Glutamatergic neuron (in vitro differentiated cells): ENCODE data around the gene LCP2. TPM values are rescaled to one million over a fixed set of nuclear protein-coding genes. Genes with fewer than 3 reads are reported as not detected.

Experiments used
- DNase-seq: peaks from one replicate; pipeline ENCODE4 v3.0.0; 2022
- H3K27ac Mint-ChIP-seq: one replicate; pipeline ENCODE4 v1.8.0; 2020; ENCODE audit warnings: mild to moderate bottlenecking, mixed read lengths, inconsistent platforms; ENCODE audit not compliant: unreplicated experiment
- H3K27me3 Mint-ChIP-seq: one replicate; pipeline ENCODE4 v1.8.0; 2020; ENCODE audit warnings: mild to moderate bottlenecking, moderate library complexity, mixed read lengths, inconsistent platforms; ENCODE audit not compliant: unreplicated experiment
- H3K36me3 Mint-ChIP-seq: one replicate; pipeline ENCODE4 v1.8.0; 2020; ENCODE audit warnings: mild to moderate bottlenecking, mixed read lengths, inconsistent platforms; ENCODE audit not compliant: unreplicated experiment
- H3K4me1 Mint-ChIP-seq: one replicate; pipeline ENCODE4 v1.8.0; 2020; ENCODE audit warnings: mild to moderate bottlenecking, low read depth, mixed read lengths, inconsistent platforms; ENCODE audit not compliant: unreplicated experiment
- H3K4me3 Mint-ChIP-seq: one replicate; pipeline ENCODE4 v1.8.0; 2020; ENCODE audit warnings: mild to moderate bottlenecking, mixed read lengths, inconsistent platforms; ENCODE audit not compliant: unreplicated experiment
- H3K9me3 Mint-ChIP-seq: one replicate; pipeline ENCODE4 v1.8.0; 2020; ENCODE audit warnings: mild to moderate bottlenecking, moderate library complexity, mixed read lengths, inconsistent platforms; ENCODE audit not compliant: unreplicated experiment
- CTCF ChIP-seq: fragments of 200-600 bp; sonication (generic); IDR thresholded peaks from one replicate; pipeline ENCODE4 v1.5.0; 2021; ENCODE audit not compliant: partially characterized antibody, unreplicated experiment
- total RNA-seq: library from RNA; stranded (reverse); fragmentation: NEBNext Ultra II Directional; extraction: Animal tissue kit (Norgen Biotek cat#: 25700); gene quantifications from one replicate; pipeline ENCODE4 v1.2.1, GENCODE V29; 2021; ENCODE audit not compliant: unreplicated experiment

LCP2 gene
- total RNA-seq, 1 donor from 2014 or later = not detected

- no peak for TF ChIP-seq CTCF
- H3K4me3 Mint-ChIP-seq = no peak overlapping the region
- no peak for DNase-seq
- no peak overlapping the region for H3K27ac Mint-ChIP-seq
- H3K27me3 Mint-ChIP-seq = no peaks in the 10 kb centered on the region
- no peaks in the 10 kb centered on the region for H3K9me3 Mint-ChIP-seq
- peaks cover 3% of the 10 kb centered on the region for H3K36me3 Mint-ChIP-seq
- peaks cover 5% of the 10 kb centered on the region for H3K4me1 Mint-ChIP-seq
These were observed 19.9 kb upstream of the LCP2 start for GRCh38 chr5:170317499-170317898.

GRCh38 chr5:170316937-170317336 is 19.4 kb upstream of the LCP2 start:
- no peak for DNase-seq
- no peak overlapping the region for H3K4me3 Mint-ChIP-seq
- H3K36me3 Mint-ChIP-seq = peaks cover 3% of the 10 kb centered on the region
- no peaks in the 10 kb centered on the region for H3K9me3 Mint-ChIP-seq
- H3K27ac Mint-ChIP-seq = no peak overlapping the region
- H3K27me3 Mint-ChIP-seq = no peaks in the 10 kb centered on the region
- H3K4me1 Mint-ChIP-seq = peaks cover 5% of the 10 kb centered on the region
- no peak for TF ChIP-seq CTCF

- TF ChIP-seq CTCF = no peak
- H3K9me3 Mint-ChIP-seq = no peaks in the 10 kb centered on the region
- H3K27ac Mint-ChIP-seq = no peak overlapping the region
- no peak overlapping the region for H3K4me3 Mint-ChIP-seq
- peaks cover 5% of the 10 kb centered on the region for H3K4me1 Mint-ChIP-seq
- no peaks in the 10 kb centered on the region for H3K27me3 Mint-ChIP-seq
- peak; percentile 30 for DNase-seq
- no peaks in the 10 kb centered on the region for H3K36me3 Mint-ChIP-seq
These were observed 17.6 kb upstream of the LCP2 start for GRCh38 chr5:170315154-170315553.

- TF ChIP-seq CTCF = no peak
- H3K9me3 Mint-ChIP-seq = peaks cover 2% of the 10 kb centered on the region
- H3K36me3 Mint-ChIP-seq = no peaks in the 10 kb centered on the region
- H3K27ac Mint-ChIP-seq = no peak overlapping the region
- no peak overlapping the region for H3K4me3 Mint-ChIP-seq
- H3K27me3 Mint-ChIP-seq = no peaks in the 10 kb centered on the region
- DNase-seq = no peak
- H3K4me1 Mint-ChIP-seq = peaks cover 5% of the 10 kb centered on the region
These were observed 17.0 kb upstream of the LCP2 start for GRCh38 chr5:170314541-170315095.

GRCh38 chr5:170313816-170314215 is 16.2 kb upstream of the LCP2 start:
- no peaks in the 10 kb centered on the region for H3K36me3 Mint-ChIP-seq
- peaks cover 2% of the 10 kb centered on the region for H3K9me3 Mint-ChIP-seq
- no peak for TF ChIP-seq CTCF
- no peak for DNase-seq
- H3K27me3 Mint-ChIP-seq = peaks cover 2% of the 10 kb centered on the region
- H3K4me3 Mint-ChIP-seq = no peak overlapping the region
- peaks cover 5% of the 10 kb centered on the region for H3K4me1 Mint-ChIP-seq
- no peak overlapping the region for H3K27ac Mint-ChIP-seq
